Sigmoid colon (tissue), 7 donors: ENCODE data around the gene FILIP1L. TPM values are rescaled to one million over a fixed set of nuclear protein-coding genes. Genes with fewer than 3 reads are reported as not detected.
A peak's percentile ranks its signal among the peaks of the same experiment; 100 is the strongest.

Source experiments
- DNase-seq: peaks from one replicate; pipeline ENCODE4 v3.0.0-alpha.2; 2019
- H3K27ac ChIP-seq, 4 donors: fragments of 200-600 bp; sonication (generic); one replicate each; pipeline ENCODE4 v1.5.1; 2016 to 2019; ENCODE audit warnings: mild to moderate bottlenecking in 1 of 4
- H3K27me3 ChIP-seq, 3 donors: fragments of 200-600 bp; sonication (generic); one replicate each; pipeline ENCODE4 v1.5.1; 2019; ENCODE audit warnings: mild to moderate bottlenecking in 1 of 3
- H3K36me3 ChIP-seq, 4 donors: fragments of 200-600 bp; sonication (generic); one replicate each; pipeline ENCODE4 v1.5.1; 2016 to 2019
- H3K4me1 ChIP-seq, 4 donors: fragments of 200-600 bp; sonication (generic); one replicate each; pipeline ENCODE4 v1.5.1; 2017 to 2019
- H3K4me3 ChIP-seq, 4 donors: fragments of 200-600 bp; sonication (generic); one replicate each; pipeline ENCODE4 v1.5.1; 2017 to 2019; ENCODE audit warnings: mild to moderate bottlenecking in 2 of 4, moderate library complexity in 1 of 4
- H3K9me3 ChIP-seq, 4 donors: fragments of 200-600 bp in 3 of 4; sonication (generic) in 3 of 4; one replicate each; pipeline versions ENCODE4 v1.5.1 to v1.6.1; 2013 to 2019
- EP300 ChIP-seq, 4 donors: sonication (generic); formaldehyde crosslinking; IDR thresholded peaks; one replicate each; pipeline ENCODE4 v1.6.1; 2017; ENCODE audit warnings: antibody characterized with exemption in 4 of 4
- POLR2A ChIP-seq, 2 donors: fragments of 450-650 bp; IDR thresholded peaks; one replicate each; pipeline ENCODE4 v1.6.1; 2016; ENCODE audit warnings: antibody characterized with exemption in 2 of 2, mild to moderate bottlenecking in 2 of 2, moderate library complexity in 2 of 2
- POLR2AphosphoS5 ChIP-seq, 4 donors: sonication (generic); formaldehyde crosslinking; IDR thresholded peaks; one replicate each; pipeline ENCODE4 v1.6.1; 2017; ENCODE audit warnings: antibody characterized with exemption in 4 of 4
- WGBS, 2 donors: extraction: QIAGEN DNeasy Blood & Tissue Kit; methylation state at CpG; one replicate each; pipeline ENCODE4 v1.1.7; 2013; 5-methylcytosine and 5-hydroxymethylcytosine counted together
- intact Hi-C: fragments of 100-400 bp; cut with DNase I; formaldehyde crosslinking; loops from one replicate; pipeline ENCODE4 v1.15.1; 2023
- polyA plus RNA-seq, 3 donors: library from polyadenylated mRNA; stranded (reverse); fragments of 200-250 nt; gene quantifications; one replicate each; pipeline ENCODE4 v1.2.3, GENCODE V29; 2013
- total RNA-seq, 4 donors: library from RNA; depleted of rRNA; stranded (reverse); fragments of >200 nt; gene quantifications; one replicate each; pipeline ENCODE4 v1.1.0, GENCODE V29; 2016
- TF ChIP-seq, protein P1 (sequence below), 4 experiments: fragments of 450-650 bp in 3 of 4; fragments of 200-600 bp in 1 of 4; IDR thresholded peaks; one replicate each; pipeline ENCODE4 v1.5.1; 2016 to 2019; ENCODE audit warnings: antibody characterized with exemption in 4 of 4, mild to moderate bottlenecking in 3 of 4, moderate library complexity in 2 of 4
- donor health status: healthy with polysubstance abuse.
- donor health status: Bipolar disorder and iron deficiency.
- donor health status: healthy.

The FILIP1L gene
- total and polyA plus RNA-seq, 7 donors = 6.0 to 93.3 (median 42.5) TPM

DNA sequence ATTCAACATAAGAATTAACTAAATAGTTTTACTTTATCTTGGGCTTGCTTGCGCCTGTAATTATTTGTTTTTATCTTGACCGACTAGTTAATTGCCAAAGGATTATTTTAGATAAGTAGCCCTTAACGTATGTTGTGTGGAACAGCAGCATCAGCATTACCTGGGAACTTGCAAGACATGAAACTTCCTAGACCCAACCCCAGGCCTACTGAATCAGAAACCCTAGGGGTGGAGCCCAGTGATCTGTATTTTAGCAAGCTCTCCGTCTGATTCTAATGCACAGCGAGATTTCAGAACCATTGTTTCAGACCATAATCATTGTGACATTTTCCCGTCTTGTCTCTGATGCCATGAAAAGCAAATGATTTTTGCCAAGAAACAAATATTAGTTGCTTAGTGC lies 31.1 kb downstream of the FILIP1L start:
- H3K27me3 ChIP-seq = no peaks in the 10 kb centered on the region
- no peak overlapping the region for H3K27ac ChIP-seq
- no peak overlapping the region for H3K4me3 ChIP-seq
- no peaks in the 10 kb centered on the region for H3K9me3 ChIP-seq
- H3K4me1 ChIP-seq = peaks cover 0 to 27% (median 16%) of the 10 kb centered on the region in 4 donors
- H3K36me3 ChIP-seq = no peaks in the 10 kb centered on the region
- WGBS, 2 donors = 89% methylated on average over 6 of the region's 6 CpGs
- intact Hi-C loops = no loop called here
- no peak for DNase-seq
- TF ChIP-seq EP300 (IDR thresholded peaks at IDR 0.05) (no peak), POLR2AphosphoS5 (IDR thresholded peaks at IDR 0.05) (no peak), POLR2A (IDR thresholded peaks at IDR 0.05) (no peak)
- TF ChIP-seq, protein P1, sequence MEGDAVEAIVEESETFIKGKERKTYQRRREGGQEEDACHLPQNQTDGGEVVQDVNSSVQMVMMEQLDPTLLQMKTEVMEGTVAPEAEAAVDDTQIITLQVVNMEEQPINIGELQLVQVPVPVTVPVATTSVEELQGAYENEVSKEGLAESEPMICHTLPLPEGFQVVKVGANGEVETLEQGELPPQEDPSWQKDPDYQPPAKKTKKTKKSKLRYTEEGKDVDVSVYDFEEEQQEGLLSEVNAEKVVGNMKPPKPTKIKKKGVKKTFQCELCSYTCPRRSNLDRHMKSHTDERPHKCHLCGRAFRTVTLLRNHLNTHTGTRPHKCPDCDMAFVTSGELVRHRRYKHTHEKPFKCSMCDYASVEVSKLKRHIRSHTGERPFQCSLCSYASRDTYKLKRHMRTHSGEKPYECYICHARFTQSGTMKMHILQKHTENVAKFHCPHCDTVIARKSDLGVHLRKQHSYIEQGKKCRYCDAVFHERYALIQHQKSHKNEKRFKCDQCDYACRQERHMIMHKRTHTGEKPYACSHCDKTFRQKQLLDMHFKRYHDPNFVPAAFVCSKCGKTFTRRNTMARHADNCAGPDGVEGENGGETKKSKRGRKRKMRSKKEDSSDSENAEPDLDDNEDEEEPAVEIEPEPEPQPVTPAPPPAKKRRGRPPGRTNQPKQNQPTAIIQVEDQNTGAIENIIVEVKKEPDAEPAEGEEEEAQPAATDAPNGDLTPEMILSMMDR (IDR thresholded peaks at IDR 0.05) = no peak

DNA sequence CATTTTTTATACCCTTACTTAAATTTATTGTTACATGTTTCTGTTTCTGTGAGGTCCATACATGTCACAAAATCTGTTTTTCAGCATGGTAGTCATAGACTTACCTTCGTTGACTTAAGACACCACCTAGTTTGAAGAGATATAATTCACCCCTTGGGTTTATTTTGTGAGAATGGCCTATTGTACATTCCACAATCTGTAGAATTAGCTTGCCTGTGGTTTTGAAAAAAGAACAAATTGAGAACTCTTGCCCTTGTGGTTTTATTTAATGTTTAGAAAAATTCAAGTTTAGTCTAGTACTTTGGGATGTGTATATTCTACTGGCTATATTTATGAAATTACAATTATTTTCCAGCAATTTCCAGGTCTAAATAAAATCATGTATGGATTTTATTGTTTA lies 31.6 kb downstream of the FILIP1L start:
- Histone ChIP-seq H3K27ac (no peak overlapping the region), H3K9me3 (no peaks in the 10 kb centered on the region), H3K27me3 (no peaks in the 10 kb centered on the region), H3K4me3 (no peak overlapping the region), H3K36me3 (no peaks in the 10 kb centered on the region), H3K4me1 (peaks cover 0 to 27% (median 16%) of the 10 kb centered on the region in 4 donors)
- intact Hi-C loops = no loop called here
- DNase-seq = no peak
- 18 to 73% methylated on average over 1 of the region's 1 CpG for WGBS, 2 donors
- TF ChIP-seq POLR2AphosphoS5 (IDR thresholded peaks at IDR 0.05) (no peak), POLR2A (IDR thresholded peaks at IDR 0.05) (no peak), EP300 (IDR thresholded peaks at IDR 0.05) (no peak)
- TF ChIP-seq, protein P1 (IDR thresholded peaks at IDR 0.05) = no peak

DNA sequence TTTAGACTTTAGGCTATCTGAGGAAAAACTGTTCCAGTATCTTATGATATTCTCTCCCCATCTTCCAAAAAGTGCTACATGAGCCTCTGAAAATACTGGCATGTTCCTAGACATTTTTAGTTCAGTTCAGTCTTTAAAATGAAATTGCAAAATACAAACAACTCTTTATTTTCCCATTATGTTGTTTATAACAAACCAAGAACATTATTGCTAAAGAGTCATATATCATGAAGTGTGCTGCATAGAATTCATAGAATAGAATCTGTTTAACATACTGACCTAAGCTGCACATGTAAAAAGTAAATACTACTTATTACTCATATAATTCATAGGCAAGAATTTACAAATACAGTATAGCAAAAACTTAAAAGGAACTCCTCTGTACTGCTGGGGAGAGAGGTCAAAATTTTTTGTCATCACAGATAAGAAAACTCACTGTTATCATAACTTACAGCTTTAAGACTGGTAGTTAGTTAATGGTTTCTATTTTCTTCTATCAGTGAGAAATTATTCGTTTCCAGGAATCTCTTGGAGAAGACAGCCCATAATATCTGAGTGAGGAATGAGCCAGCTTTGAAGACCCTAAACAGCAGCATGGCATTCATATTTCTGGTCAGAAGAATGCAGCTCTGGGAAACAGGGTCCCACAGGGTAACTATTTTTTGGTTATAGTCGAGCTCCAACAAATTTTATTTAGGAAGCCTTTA lies 32.2 kb downstream of the FILIP1L start:
- Histone ChIP-seq H3K36me3 (no peaks in the 10 kb centered on the region), H3K4me3 (no peak overlapping the region), H3K27ac (peak overlapping the region in 1 of 4 donors; percentile 44), H3K9me3 (no peaks in the 10 kb centered on the region), H3K4me1 (peaks cover 0 to 32% (median 18%) of the 10 kb centered on the region in 4 donors), H3K27me3 (no peaks in the 10 kb centered on the region)
- TF ChIP-seq POLR2A (IDR thresholded peaks at IDR 0.05) = no peak
- TF ChIP-seq, protein P1 (IDR thresholded peaks at IDR 0.05) = no peak
- TF ChIP-seq EP300 (IDR thresholded peaks at IDR 0.05) = no peak
- no peak for TF ChIP-seq POLR2AphosphoS5 (IDR thresholded peaks at IDR 0.05)
- intact Hi-C loops = no loop called here
- DNase-seq = no peak
- 34 to 60% methylated on average over 2 of the region's 2 CpGs for WGBS, 2 donors

DNA sequence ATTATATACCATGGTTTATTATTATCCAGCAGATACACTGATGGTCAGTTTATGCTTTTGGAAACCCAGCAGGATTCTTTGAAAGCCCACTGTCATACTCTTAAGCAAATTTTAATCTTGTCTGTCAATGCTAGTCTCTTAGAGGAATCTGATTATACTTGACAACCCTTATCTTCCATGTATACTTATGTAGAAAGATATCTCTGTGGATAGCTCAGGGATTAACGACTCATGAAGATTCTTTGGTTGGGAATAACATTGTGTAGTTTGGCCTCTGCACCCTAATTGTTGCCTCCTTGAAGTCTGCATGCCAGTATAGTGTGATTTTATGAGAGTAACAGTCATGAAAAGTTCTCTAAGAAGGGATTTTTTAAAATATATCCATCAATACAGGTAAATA lies 33.0 kb downstream of the FILIP1L start:
- TF ChIP-seq POLR2AphosphoS5 (IDR thresholded peaks at IDR 0.05) (no peak), EP300 (IDR thresholded peaks at IDR 0.05) (no peak), POLR2A (IDR thresholded peaks at IDR 0.05) (no peak)
- TF ChIP-seq, protein P1 (IDR thresholded peaks at IDR 0.05) = no peak
- H3K27ac ChIP-seq = peak overlapping the region in 2 of 4 donors; percentile 31 to 44
- no peaks in the 10 kb centered on the region for H3K36me3 ChIP-seq
- intact Hi-C loops = no loop called here
- H3K9me3 ChIP-seq = no peaks in the 10 kb centered on the region
- no peaks in the 10 kb centered on the region for H3K27me3 ChIP-seq
- WGBS, 2 donors = 68 to 82% methylated on average over 1 of the region's 1 CpG
- peaks cover 0 to 32% (median 20%) of the 10 kb centered on the region in 4 donors for H3K4me1 ChIP-seq
- no peak for DNase-seq
- H3K4me3 ChIP-seq = no peak overlapping the region
